Ovary (tissue), 3 donors: ENCODE results near the gene UBE2E1.

Experiments
- CTCF ChIP-seq, 3 donors: fragments of 450-650 bp in 2 of 3; fragments of 200-600 bp in 1 of 3; IDR thresholded peaks; one replicate each; pipeline versions ENCODE4 v1.5.1 to v1.8.0; 2016 to 2022; ENCODE audit warnings: antibody characterized with exemption in 3 of 3, mild to moderate bottlenecking in 1 of 3
- EP300 ChIP-seq: sonication (generic); formaldehyde crosslinking; IDR thresholded peaks from one replicate; pipeline ENCODE4 v1.6.1; 2017; ENCODE audit warnings: antibody characterized with exemption
- POLR2A ChIP-seq: fragments of 450-650 bp; IDR thresholded peaks from one replicate; pipeline ENCODE4 v1.6.1; 2017; ENCODE audit warnings: antibody characterized with exemption, mild to moderate bottlenecking, moderate library complexity
- donor health status: DM: no; HTN: no; CAD: no.

GRCh38 chr3:23805633-23806533, at the start of gene UBE2E1:
- TF ChIP-seq EP300 (no peak), POLR2A (no peak), CTCF (IDR thresholded peaks at IDR 0.05) (no peak)
